ENCODE data around the gene ENTPD5.

GRCh38 chr14:73943083-73943482 is 76.0 kb downstream of the ENTPD5 start:
- TF ChIP-seq YY1 (IDR thresholded peaks at IDR 0.05) (no peak), CTCF (IDR thresholded peaks at IDR 0.05; ENCODE audit: low read depth, low read length, missing input control) (no peak), MAX (IDR thresholded peaks at IDR 0.05) (no peak), ATF3 (IDR thresholded peaks at IDR 0.05) (no peak), SP1 (IDR thresholded peaks at IDR 0.05) (no peak), JUND (IDR thresholded peaks at IDR 0.05) (no peak), TAF1 (conservative IDR thresholded peaks at IDR 0.05) (no peak)

All from liver (tissue), 3 donors.